GM12873 (cell line): ENCODE measurements around the gene FAM50A.

ENCODE experiments used
- TF ChIP-seq, protein P1 (sequence below): IDR thresholded peaks from 2 replicates; pipeline ENCODE4 v1.5.1; 2012; ENCODE audit warnings: low read depth, mild to moderate bottlenecking, moderate library complexity, low read length, control low read depth; ENCODE audit not compliant: insufficient read depth; ENCODE audit errors: missing control alignments

Gene FAM50A

DNA sequence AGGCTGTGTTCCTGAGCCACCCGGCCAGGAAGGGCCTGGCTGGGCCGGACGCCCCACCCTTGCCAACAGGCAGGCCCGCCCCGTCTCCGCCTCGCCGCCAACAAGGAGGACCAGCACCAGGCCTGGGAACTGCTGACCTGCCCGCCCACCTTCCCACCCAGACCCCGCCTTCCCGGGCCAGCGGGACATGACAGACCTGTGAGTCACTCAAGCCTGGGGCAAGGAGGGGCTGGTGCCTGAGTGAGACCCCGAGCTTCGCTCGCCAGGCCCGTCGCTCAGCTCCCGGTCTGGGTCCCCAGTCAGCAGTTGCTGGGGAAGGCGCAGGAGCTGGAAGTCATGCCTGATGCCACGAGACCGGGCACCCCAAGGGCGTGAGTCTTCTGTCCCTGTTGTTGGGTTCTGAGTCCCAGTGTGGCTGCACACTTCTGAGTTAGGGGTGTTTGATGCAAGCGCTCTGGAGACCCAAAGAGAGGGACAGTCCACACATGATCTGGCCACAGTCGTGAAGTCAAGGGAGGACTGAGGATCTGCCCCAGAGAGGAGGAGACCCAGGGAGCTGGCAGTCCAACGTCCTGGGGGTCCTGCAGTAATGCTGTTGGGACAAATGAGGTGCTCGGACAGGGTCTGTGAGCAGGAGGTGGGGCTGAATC, 34.6 kb upstream of the FAM50A start, which contains the start of gene DNASE1L1:
Gene DNASE1L1, minus strand, starts transcription at position 33 of the 650 bp plus-strand sequence. CDS start 3,686 bp downstream, outside the sequence.
- TF ChIP-seq, protein P1, sequence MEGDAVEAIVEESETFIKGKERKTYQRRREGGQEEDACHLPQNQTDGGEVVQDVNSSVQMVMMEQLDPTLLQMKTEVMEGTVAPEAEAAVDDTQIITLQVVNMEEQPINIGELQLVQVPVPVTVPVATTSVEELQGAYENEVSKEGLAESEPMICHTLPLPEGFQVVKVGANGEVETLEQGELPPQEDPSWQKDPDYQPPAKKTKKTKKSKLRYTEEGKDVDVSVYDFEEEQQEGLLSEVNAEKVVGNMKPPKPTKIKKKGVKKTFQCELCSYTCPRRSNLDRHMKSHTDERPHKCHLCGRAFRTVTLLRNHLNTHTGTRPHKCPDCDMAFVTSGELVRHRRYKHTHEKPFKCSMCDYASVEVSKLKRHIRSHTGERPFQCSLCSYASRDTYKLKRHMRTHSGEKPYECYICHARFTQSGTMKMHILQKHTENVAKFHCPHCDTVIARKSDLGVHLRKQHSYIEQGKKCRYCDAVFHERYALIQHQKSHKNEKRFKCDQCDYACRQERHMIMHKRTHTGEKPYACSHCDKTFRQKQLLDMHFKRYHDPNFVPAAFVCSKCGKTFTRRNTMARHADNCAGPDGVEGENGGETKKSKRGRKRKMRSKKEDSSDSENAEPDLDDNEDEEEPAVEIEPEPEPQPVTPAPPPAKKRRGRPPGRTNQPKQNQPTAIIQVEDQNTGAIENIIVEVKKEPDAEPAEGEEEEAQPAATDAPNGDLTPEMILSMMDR, result no peak

DNA sequence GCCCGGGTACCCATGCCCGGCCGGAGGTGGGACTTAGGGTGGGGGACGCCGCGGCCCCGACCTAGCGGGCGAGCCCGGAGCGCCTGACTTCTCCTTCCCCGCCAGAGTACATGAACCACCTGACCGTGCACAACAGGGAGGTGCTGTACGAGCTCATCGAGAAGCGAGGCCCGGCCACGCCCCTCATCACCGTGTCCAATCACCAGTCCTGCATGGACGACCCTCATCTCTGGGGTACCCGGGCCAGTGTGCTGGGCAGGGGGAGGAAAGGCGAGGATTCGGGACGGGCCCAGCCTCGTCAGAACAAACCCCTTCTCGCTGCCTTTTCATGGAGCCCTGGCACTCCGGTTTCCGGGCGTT, 32.0 kb upstream of the FAM50A start:
- TF ChIP-seq, protein P1, result no peak

DNA sequence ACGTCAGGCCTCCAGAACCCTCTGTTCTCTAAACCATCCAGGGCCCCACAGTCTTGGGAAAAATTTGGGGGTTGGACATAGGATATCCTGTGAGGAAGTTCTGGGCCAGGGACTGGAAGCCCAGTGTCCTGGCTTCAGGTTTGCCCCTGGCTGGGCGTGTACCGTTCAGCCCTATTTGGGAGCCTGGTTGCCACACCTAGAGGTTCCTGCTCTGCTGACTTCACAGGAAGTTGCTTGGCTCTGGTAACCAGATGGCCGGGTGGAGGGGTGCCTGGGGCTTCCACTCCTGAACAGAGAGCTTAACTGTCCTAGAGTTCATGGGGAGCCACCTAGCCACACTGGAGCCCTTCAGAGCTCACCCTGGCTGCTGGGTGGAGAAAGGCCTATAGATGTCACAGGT, 31.5 kb upstream of the FAM50A start:
- TF ChIP-seq, protein P1, result no peak

DNA sequence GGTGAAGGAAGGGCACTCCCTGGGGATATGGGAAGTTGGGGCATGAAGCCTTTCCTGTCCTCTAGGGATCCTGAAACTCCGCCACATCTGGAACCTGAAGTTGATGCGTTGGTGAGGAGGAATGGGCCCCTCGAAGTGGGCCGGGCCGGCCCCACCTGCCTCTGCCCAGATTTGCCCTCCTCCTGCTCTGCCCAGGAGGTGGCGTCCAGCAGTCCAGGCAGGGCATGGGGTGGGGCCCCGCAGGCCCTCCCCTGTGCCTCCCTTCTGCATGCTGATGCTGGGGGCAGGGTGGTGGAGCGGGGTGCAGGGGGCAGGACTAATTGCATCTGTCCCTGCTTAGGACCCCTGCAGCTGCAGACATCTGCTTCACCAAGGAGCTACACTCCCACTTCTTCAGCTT, 30.8 kb upstream of the FAM50A start:
- TF ChIP-seq, protein P1, result no peak

DNA sequence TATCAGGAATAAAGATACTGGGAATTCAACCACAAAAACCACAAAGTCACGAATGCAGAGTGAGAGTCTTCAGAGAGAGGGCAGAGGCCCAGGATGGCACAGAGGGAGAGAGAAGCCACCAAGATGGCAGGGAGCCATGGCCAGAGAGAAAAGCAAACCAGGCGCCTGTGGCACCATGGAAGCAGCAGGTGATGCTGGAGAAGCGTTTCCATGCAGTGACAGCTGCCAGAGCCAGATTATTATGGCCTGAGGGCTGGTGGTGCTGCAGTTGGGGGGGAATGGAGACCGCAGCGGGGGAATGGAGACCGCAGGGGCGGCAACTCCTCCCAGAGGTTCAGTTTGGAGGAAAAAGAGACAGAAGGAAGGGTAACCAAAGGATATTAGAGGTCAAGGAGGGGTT, 26.8 kb upstream of the FAM50A start:
- TF ChIP-seq, protein P1, result no peak

DNA sequence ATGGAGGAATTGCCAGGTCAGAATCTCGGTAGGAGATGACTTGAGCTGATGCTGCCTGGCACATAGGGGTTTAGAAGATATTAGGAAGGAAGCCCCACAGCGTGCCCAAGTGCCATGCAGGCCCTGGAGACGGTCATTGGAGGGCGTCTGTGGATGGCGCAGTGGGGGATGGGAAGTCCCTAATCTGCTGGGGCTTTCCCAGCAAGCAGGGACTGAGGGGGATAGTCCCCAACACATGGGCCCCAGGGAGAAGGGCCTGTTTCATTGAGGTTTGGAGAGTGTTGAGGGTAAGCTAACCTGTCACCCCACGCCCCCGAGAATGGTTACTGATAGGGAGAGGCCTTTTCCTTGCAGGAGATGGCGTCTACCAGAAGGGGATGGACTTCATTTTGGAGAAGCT, 24.8 kb upstream of the FAM50A start:
- TF ChIP-seq, protein P1, result no peak

DNA sequence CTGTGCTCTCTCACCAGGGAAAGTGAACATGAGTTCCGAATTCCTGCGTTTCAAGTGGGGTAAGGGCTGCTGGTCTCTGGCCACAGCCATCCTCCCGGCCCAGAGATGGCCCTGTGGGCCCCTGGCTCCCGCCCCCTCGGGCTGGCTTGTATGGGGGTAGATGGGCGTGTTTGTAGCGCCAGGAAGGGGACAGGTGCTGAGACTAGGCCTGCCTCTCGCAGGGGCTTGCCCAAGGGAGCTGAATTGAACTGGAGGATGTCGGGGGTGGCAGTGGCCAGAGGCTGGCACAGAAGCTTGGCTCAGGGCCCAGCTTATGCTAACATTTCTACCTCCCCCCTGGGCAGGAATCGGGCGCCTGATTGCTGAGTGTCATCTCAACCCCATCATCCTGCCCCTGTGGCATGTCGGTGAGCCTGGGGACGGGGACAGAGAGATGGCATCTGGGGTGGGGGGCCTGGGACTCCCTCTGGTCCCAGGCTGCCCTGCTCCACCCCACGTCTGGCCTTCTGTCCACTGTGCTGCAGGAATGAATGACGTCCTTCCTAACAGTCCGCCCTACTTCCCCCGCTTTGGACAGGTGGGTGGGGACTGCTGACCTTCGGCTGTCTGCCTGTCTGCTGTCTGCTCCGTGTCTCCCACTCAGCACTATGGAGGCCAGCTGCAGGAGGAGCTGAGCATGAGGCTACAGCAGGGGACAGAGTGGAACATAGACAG, 24.1 kb upstream of the FAM50A start:
- TF ChIP-seq, protein P1, result no peak
